Endothelial cell of umbilical vein (primary cell): ENCODE measurements around the gene PPY. TPM values are rescaled to one million over a fixed set of nuclear protein-coding genes. Genes with fewer than 3 reads are reported as not detected.
"Not testable (repeated sequence)": the region's sequence is repeated elsewhere in the genome, so short reads cannot be mapped to it uniquely, and the experiment has no call there.

ENCODE experiments used
- BruUV-seq: library from RNA; stranded (reverse); fragments of 400-500 nt; replicated peaks from 2 replicates; lab custom pipeline; 2021; lab: Mats Ljungman, UMichigan
- CTCF ChIA-PET: fragments of 300-600, 350-600 bp; sonication (Branson Sonifier 250); formaldehyde crosslinking; loops from one replicate; lab custom pipeline; 2021; ENCODE audit warnings: antibody characterized with exemption, inconsistent platforms; lab: Charles Lee
- POLR2A ChIA-PET: fragments of 300-600, 350-600 bp; sonication (Branson Sonifier 250); formaldehyde crosslinking; loops from one replicate; lab custom pipeline; 2021; ENCODE audit warnings: antibody characterized with exemption, inconsistent platforms; lab: Charles Lee
- DNase-seq: peaks from one replicate; pipeline ENCODE4 v3.0.0-alpha.2; 2011; ENCODE audit warnings: low read depth, low spot score
- FAIRE-seq: peaks from 2 replicates; lab custom pipeline; 2011; peaks lifted over from hg19 to GRCh38; lab: Jason Lieb, UNC
- H2AFZ ChIP-seq: 2 replicates; pipeline ENCODE4 v1.6.0; 2012; ENCODE audit warnings: low read depth, low read length, control low read depth, inconsistent platforms
- H3K27ac ChIP-seq: 2 replicates; pipeline ENCODE4 v1.5.1; 2011; ENCODE audit warnings: low read depth, mild to moderate bottlenecking, control low read depth, low read length, moderate library complexity; ENCODE audit not compliant: insufficient read depth
- H3K27me3 ChIP-seq, 2 experiments: 2 replicates each; pipeline versions ENCODE4 v1.6.0 to v1.6.1; 2011; ENCODE audit warnings: low read length in 2 of 2, mixed read lengths in 1 of 2; ENCODE audit not compliant: control insufficient read depth in 2 of 2, insufficient read depth in 2 of 2
- H3K36me3 ChIP-seq, 2 experiments: 2 replicates in 1 of 2; 3 replicates in 1 of 2; pipeline ENCODE4 v1.5.1; 2011; ENCODE audit warnings: low read length in 2 of 2, mild to moderate bottlenecking in 1 of 2, moderate library complexity in 1 of 2; ENCODE audit not compliant: control insufficient read depth in 2 of 2, insufficient read depth in 2 of 2; ENCODE audit errors: extremely low read depth in 1 of 2
- H3K4me1 ChIP-seq: 3 replicates; pipeline ENCODE4 v1.5.1; 2011; ENCODE audit warnings: mild to moderate bottlenecking, low read length; ENCODE audit not compliant: control insufficient read depth, insufficient read depth; ENCODE audit errors: extremely low read depth
- H3K4me2 ChIP-seq: 2 replicates; pipeline ENCODE4 v1.6.1; 2011; ENCODE audit warnings: low read length, control low read depth, mixed read lengths; ENCODE audit not compliant: insufficient read depth
- H3K4me3 ChIP-seq, 3 experiments: fragments of 200-600 bp in 1 of 3; sonication (generic), shearing (Covaris generic) in 1 of 3; replicated peaks in 1 of 3; 2 replicates each; pipeline ENCODE4 v1.5.1; 2011 to 2016; ENCODE audit warnings: control low read depth in 3 of 3, low read length in 3 of 3, mild to moderate bottlenecking in 2 of 3, inconsistent platforms in 1 of 3, low read depth in 1 of 3, moderate library complexity in 1 of 3; ENCODE audit not compliant: insufficient read depth in 1 of 3
- H3K79me2 ChIP-seq: 2 replicates; pipeline ENCODE4 v1.6.0; 2012; ENCODE audit warnings: low read length, inconsistent platforms; ENCODE audit not compliant: control insufficient read depth, insufficient read depth
- H3K9ac ChIP-seq: replicated peaks from 2 replicates; pipeline ENCODE3; 2011; ENCODE audit warnings: low read length, control low read depth; ENCODE audit not compliant: insufficient read depth; ENCODE audit errors: extremely low read depth
- H3K9me1 ChIP-seq: replicated peaks from 3 replicates; pipeline ENCODE4 v1.6.0; 2011; ENCODE audit warnings: mild to moderate bottlenecking, low read length; ENCODE audit not compliant: control insufficient read depth, insufficient read depth; ENCODE audit errors: extremely low read depth
- H3K9me3 ChIP-seq: replicated peaks from 2 replicates; pipeline ENCODE4 v1.5.1; 2012; ENCODE audit warnings: low read length, inconsistent platforms; ENCODE audit not compliant: control insufficient read depth, insufficient read depth
- H4K20me1 ChIP-seq: replicated peaks from 2 replicates; pipeline ENCODE3; 2011; ENCODE audit warnings: mild to moderate bottlenecking, low read length; ENCODE audit not compliant: control insufficient read depth, insufficient read depth; ENCODE audit errors: extremely low read depth
- CTCF ChIP-seq, 2 donors: IDR thresholded peaks; 1 replicate in 1 of 2; 2 replicates in 1 of 2; pipeline ENCODE4 v1.5.1; 2011; ENCODE audit warnings: low read length in 2 of 2, mild to moderate bottlenecking in 2 of 2, moderate library complexity in 2 of 2, control low read depth in 1 of 2, inconsistent platforms in 1 of 2, low read depth in 1 of 2; ENCODE audit not compliant: insufficient read depth in 1 of 2; ENCODE audit errors: extremely low read depth in 1 of 2
- EZH2 ChIP-seq: IDR thresholded peaks from 2 replicates; pipeline ENCODE4 v1.6.1; 2012; ENCODE audit warnings: borderline replicate concordance, low read depth, mild to moderate bottlenecking, moderate library complexity, low read length, inconsistent platforms; ENCODE audit not compliant: severe bottlenecking
- dilution Hi-C: fragments of 300-500 bp; cut with MboI; formaldehyde crosslinking; loops from one replicate; pipeline ENCODE4 v1.15.0; 2019; ENCODE audit warnings: low sequenced_read_pairs; ENCODE audit not compliant: extremely low pct_ligation_motif_present
- intact Hi-C: fragments of 100-400 bp; cut with micrococcal nuclease; formaldehyde crosslinking; loops from one replicate; pipeline ENCODE4 v1.10.0; 2022
- polyA plus RNA-seq, 4 experiments: library from polyadenylated mRNA; depleted of rRNA in 3 of 4; stranded (reverse) in 3 of 4; unstranded in 1 of 4; fragments of >200 nt; gene quantifications; 2 replicates each; pipeline versions ENCODE4 v1.2.1 to v1.2.3, GENCODE V29; 2011 to 2012; ENCODE audit warnings: missing spikeins in 1 of 4
- total RNA-seq: library from RNA; stranded (reverse); gene quantifications from 2 replicates; pipeline ENCODE4 v1.2.3, GENCODE V29; 2021

Gene PPY
- total and polyA plus RNA-seq, 2 donors (not counting 3 experiments of a cell fraction or from before 2014, with no cell fraction given): not detected

- POLR2A ChIA-PET, H3K36me3 ChIP-seq, H3K79me2 ChIP-seq, H3K4me2 ChIP-seq, H3K9me3 ChIP-seq, H3K4me1 ChIP-seq, H3K4me3 ChIP-seq, intact Hi-C loops, H3K27ac ChIP-seq, FAIRE-seq, dilution Hi-C loops, BruUV-seq, DNase-seq, H3K9me1 ChIP-seq, H2AFZ ChIP-seq, H3K9ac ChIP-seq, H4K20me1 ChIP-seq: not testable (repeated sequence)
- CTCF ChIA-PET: interaction anchor here (0.9 to 6.4 kb wide), 4 partner anchors 16 to 113 kb away, joined by 3 to 51 read pairs (median 7); no protein-coding TSS in a partner anchor
- peak; percentile 9 for TF ChIP-seq EZH2
- H3K27me3 ChIP-seq: peaks cover 44% of the 10 kb centered on the region in 2 experiments
Measured at GRCh38 chr17:43927929-43928328, 14.3 kb downstream of the PPY start.

GRCh38 chr17:43927060-43927864, 15.0 kb downstream of the PPY start:
- intact Hi-C loops: no loop called here
- no peaks in the 10 kb centered on the region for H3K9me3 ChIP-seq
- no peak for DNase-seq
- ChIA-PET POLR2A (interaction anchor here (0.6 kb wide), 1 partner anchor 896 kb away, joined by 6 read pairs; no protein-coding TSS in a partner anchor), CTCF (interaction anchor here (1.6 to 6.4 kb wide), 3 partner anchors 16 to 81 kb away, joined by 5 to 51 read pairs (median 43); partner anchors contain the start of gene CD300LG)
- no peaks in the 10 kb centered on the region for H3K79me2 ChIP-seq
- H3K27me3 ChIP-seq: peaks cover 44 to 45% of the 10 kb centered on the region in 2 experiments
- H3K9me1 ChIP-seq: no peaks in the 10 kb centered on the region
- H3K4me2 ChIP-seq: no peak overlapping the region
- no peak overlapping the region for H3K9ac ChIP-seq
- no peak overlapping the region for H3K27ac ChIP-seq
- peak; percentile 70 for TF ChIP-seq EZH2
- TF ChIP-seq CTCF (IDR thresholded peaks at IDR 0.05; ENCODE audit: extremely low read depth in 1 of 2, insufficient read depth in 1 of 2, low read depth in 1 of 2, low read length in 2 of 2): no peak
- dilution Hi-C loops: no loop called here
- no peak overlapping the region for H3K4me3 ChIP-seq
- no peaks in the 10 kb centered on the region for H3K4me1 ChIP-seq
- no TSS peak for BruUV-seq
- FAIRE-seq: no peak
- H2AFZ ChIP-seq: no peak overlapping the region
- H4K20me1 ChIP-seq: no peaks in the 10 kb centered on the region
- no peaks in the 10 kb centered on the region for H3K36me3 ChIP-seq
